Mammary epithelial cell (primary cell): ENCODE results near the gene COIL.

ENCODE experiments used
- EZH2 ChIP-seq: IDR thresholded peaks from 2 replicates; pipeline ENCODE4 v1.6.1; 2012; ENCODE audit warnings: low read length, inconsistent platforms, borderline replicate concordance
- TF ChIP-seq, protein P1 (sequence below), 2 donors: IDR thresholded peaks in 1 of 2; conservative IDR thresholded peaks in 1 of 2; 2 replicates each; pipeline ENCODE4 v1.5.1; 2011 to 2012; ENCODE audit warnings: inconsistent platforms in 2 of 2, low read length in 2 of 2, mild to moderate bottlenecking in 2 of 2, control low read depth in 1 of 2, low read depth in 1 of 2; ENCODE audit not compliant: insufficient read depth in 1 of 2; ENCODE audit errors: extremely low read depth in 1 of 2

DNA sequence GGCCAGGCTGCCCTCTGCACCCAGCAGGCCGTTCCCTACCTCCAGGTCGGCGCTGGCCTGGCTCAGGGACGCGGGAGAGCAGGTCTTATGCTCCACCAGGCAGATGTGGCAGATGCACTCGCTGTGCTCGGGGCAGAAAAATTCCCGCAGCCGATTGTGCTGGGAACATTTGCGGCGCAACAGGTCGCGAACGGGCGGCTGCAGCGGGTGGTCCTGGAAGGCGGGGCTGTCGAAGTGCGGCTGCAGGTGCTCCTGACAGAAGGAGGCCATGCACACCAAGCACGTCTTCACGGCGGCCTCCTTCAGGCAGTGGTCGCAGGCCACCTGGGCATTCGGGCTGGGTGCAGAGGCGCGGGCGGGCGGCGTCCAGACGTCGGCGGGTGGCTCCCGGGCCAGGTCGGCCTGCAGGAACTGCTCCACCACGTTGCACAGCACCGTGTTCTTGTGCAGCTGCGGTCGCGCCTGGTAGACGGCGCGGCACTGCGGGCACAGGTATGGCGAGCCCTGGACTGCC, 47.4 kb downstream of the COIL start:
- TF ChIP-seq, protein P1, sequence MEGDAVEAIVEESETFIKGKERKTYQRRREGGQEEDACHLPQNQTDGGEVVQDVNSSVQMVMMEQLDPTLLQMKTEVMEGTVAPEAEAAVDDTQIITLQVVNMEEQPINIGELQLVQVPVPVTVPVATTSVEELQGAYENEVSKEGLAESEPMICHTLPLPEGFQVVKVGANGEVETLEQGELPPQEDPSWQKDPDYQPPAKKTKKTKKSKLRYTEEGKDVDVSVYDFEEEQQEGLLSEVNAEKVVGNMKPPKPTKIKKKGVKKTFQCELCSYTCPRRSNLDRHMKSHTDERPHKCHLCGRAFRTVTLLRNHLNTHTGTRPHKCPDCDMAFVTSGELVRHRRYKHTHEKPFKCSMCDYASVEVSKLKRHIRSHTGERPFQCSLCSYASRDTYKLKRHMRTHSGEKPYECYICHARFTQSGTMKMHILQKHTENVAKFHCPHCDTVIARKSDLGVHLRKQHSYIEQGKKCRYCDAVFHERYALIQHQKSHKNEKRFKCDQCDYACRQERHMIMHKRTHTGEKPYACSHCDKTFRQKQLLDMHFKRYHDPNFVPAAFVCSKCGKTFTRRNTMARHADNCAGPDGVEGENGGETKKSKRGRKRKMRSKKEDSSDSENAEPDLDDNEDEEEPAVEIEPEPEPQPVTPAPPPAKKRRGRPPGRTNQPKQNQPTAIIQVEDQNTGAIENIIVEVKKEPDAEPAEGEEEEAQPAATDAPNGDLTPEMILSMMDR (conservative IDR thresholded peaks at IDR 0.05 in 1 of 2, IDR thresholded peaks at IDR 0.05 in 1 of 2; ENCODE audit: extremely low read depth in 1 of 2, insufficient read depth in 1 of 2, low read depth in 1 of 2, low read length in 2 of 2), result no peak
- no peak for TF ChIP-seq EZH2
